GM19455 (cell line): Measurements from ENCODE around the gene TP53I11.

Experiments
- ATAC-seq: cut with Tn5 transposase; IDR thresholded peaks from one replicate; pipeline ENCODE4 v1.9.1; 2021; ENCODE audit not compliant: unreplicated experiment

The TP53I11 gene

DNA sequence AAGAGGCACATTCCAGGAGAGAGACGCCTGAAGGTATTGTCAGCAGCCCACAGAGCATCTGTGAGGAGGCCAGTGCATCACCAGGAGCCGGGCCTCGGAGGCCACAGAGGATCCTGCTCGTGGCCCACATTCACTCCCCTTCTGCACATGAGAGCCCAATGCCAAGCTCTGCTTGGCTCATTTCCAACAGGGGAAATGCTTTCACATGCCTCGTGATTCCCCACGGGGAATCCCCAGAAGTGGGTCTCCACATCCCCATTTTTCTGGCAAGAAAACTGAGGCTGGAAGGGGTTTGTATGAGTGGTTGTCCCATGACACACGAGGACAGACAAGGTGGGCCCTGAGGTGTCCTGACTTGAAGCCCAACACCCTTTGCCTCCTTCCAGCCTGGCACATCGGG, 34.4 kb downstream of the TP53I11 start:
- ATAC-seq, result no peak

DNA sequence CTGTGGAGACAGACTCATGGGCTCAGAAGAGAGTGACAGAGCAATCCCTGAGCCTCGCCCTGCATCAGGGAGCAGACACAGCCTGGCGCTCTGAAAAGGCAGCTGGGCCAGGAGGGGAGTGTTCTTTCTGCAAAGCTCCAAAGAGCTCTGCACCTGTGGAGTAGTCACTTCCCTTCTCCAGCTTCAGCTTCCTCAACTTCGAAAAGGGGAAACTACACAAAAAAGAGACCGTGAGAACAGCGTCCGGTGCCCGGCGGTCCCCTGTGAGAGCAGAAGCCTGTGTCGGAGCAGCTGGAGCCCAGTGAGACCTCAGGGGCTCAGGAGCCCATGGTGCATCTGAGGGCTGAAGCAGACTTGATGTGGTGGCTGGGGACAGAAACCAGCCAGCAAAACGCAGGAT, 35.1 kb downstream of the TP53I11 start:
- ATAC-seq, result no peak

DNA sequence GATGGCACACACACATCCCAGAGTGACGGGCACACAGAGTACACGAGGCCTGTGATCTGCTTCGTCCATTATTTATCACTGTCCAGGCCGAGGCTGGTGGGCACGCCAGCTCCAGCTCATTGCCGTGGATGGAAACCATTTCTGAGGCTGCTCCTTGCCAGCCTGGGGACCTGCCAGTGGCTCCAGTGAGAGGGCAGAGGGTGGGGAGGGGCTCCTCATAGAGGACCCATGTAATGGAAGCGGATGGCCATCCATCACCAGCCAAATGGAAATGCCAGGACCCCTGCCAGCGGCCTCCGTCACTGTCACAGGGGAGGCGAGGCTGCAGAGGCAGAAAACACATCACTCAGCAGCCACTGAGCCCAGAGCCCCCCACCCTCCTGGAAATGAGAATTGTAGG, 35.7 kb downstream of the TP53I11 start:
- no peak for ATAC-seq

DNA sequence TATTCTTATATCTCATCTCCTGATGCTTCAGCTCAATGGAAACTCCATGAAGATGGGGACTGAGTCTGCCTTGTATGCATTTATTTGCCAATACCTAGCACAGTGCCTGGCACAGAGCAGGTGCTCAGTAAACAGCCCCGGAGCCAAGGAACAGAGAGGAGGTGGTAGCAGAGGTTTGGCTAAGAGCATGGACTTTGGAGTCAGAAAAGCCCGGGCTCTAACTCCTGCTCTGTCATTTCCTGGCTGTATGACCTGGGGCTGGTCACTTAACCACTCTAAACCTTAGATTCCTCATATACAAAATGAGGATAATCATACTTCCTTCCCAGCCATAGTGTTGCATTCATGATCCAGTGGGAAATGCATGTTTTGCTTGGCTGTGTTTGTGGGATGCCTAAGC, 36.6 kb downstream of the TP53I11 start:
- ATAC-seq, result no peak

DNA sequence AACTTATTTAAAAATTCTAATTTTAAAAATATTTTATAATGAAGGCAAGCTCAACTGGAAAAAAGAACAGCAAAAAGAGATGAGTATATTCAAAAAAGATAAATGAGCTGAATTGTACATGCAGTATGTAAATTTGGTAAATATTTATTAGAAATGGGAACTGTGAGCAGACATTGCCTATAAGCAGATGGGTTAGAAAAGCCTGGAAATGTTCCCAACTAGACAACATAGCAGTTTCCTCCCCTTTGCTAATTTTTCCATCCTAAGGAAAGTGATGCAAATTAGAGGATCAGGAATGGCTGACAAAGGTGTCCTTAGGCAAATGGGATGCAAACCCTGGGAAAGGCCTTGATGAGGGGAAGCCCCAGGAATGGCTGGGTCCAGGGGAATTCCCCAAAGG, 37.2 kb downstream of the TP53I11 start:
- ATAC-seq, result no peak

DNA sequence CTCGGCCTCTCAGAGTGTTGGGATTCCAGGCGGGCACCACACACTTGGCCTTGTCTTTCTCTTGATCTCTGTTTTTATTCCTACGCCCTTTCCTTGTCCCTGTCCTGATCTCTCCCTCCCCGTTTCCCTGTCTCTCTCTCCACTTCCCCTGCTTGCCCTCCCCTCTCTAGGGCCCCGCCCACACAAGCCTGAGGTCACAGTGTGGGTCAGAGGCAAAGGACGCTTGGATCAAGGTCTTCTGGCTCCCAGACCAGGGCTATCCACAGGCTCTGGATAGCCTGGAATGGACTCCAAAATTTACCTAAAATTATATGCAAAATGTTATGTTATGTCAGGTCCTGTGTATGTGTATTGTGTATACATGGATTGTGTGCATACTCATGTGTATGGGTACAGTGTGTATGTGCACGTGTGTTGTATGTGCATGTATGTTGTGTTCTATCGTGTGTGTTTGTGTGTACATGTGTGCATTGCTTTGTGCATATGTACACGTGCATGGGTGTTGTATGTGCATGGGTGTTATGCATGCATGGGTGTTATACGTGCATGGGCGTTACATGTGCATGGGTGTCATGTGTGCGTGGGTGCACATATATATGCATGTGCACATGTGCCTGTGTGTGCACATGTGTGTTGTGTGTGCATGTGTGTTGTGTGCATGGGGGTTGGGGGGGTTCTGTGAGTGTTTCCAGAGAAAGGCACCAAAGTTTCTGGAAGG, 38.3 kb downstream of the TP53I11 start:
- no peak for ATAC-seq

DNA sequence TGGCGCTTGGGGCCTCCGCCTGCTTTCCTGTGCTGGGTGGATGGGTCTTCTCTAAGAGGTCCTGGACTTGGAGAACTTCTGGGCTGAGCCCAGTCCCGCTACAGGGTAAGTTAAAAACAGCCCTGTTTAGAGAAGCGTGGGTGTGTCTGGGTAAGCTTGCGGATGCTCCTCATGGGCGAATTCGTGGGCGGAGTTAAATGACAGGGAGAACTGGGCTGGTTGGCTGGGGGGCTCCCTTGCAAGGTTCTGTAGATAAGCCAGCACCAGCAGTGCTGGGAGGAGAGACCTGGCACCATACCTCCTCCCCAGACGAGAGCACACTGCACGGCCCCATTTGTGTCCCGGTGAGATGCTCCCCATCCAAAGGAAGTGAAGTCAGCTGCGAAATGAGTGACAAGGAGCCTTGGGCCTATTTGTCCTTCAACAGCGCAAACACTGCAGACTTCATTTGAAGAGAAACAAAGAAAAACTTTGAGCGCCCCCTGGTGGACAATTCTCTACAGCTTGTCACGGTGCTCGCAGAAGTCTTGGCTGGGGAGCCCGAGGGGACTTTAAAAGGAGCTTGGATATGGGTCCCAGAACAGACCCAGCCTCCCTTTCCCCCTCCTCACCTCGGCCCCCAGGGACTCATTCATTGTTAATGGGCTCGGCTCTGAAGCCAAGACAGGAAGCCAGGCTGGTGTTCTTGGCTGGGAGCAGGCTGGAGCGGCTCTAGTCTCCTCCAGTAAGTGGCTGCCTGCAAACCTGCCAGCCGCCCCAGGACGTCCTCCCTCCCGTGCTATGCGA, 39.5 kb downstream of the TP53I11 start:
- no peak for ATAC-seq

DNA sequence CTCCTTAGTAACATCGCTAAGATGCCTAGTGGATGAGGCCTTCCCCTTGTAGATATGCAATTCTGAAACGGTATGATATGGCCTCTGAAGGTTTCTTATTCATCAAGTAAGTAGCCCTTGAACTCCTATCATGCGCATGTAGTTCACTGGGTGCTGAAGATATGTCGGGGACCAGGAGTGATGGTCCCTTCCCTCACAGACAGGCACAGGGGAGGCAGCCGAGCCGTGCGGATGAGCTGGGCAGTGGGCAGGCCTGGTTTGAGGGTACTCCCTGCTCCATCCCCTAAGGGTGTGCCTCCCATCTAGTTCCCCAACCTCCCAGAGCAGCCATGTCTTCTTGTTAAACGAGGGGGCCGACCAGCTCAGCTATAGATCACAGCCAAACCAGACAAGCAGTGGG, 40.1 kb downstream of the TP53I11 start:
- no peak for ATAC-seq

DNA sequence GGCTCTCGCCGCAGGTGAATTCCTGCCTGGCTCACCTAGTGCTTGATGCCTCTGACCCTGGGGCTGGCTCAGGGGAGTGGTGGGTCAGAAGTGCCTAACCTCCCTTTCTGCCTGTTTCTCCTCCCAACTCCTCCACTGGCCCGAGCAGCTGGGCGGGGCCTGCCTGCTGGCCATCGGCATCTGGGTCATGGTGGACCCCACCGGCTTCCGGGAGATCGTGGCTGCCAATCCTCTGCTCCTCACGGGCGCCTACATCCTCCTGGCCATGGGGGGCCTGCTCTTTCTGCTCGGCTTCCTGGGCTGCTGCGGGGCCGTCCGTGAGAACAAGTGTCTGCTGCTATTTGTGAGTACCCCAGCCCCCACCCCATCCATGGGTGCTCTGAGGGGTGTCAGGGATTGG, 41.1 kb downstream of the TP53I11 start:
- no peak for ATAC-seq

DNA sequence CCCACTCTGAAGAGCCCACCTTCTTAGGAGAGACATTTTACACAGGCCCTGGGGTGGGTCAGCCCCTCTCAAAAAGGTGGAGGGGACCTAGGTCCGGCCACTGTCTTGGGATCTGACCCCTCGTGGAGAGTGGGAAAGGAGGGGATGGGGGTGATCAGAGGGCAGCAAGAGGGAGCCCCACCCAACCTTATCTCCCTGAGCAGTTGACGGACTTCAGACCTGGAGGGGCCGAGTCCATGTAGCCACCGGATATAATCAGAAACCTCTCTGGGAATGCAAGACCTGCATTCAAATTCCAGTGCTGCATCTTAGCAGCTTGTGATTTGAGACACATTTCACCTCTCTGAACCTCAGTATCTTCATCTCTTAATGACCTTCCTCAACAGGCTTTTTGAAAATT, 44.0 kb downstream of the TP53I11 start:
- no peak for ATAC-seq

DNA sequence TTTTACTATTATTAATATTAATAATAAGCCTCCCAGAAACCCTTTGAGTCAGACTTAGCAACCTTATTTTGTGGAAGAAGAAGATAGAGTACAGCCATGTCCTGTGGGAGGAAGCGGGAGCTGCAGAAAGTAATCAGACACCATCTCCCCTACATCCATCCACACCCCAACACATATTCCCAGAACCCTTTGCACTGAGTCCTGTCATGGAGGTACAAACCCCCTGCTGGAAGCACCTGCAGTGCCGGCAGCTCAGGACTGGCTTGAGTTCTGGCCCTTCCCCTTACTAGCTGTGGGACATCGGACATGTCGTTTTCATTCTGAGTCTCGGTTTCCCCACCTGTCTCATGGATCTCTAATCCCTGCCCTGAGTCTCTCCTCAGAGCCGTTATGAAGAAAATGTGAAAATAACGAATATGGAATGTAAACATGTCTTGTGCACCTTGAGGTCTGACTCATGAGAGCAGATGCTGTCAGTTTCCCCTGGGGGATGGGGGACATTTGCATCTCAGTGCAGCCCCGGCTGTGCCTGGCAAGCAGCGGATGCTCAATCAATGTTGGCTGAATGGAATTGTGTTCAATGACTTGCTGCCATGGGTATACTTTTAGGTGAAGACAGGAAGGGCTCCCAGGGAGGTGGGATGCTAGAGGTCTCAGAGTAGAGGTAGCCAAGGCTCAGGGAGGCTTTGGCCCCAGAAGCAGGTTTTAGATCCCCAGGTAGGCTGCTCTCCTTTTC, 45.4 kb downstream of the TP53I11 start:
- ATAC-seq, result no peak

DNA sequence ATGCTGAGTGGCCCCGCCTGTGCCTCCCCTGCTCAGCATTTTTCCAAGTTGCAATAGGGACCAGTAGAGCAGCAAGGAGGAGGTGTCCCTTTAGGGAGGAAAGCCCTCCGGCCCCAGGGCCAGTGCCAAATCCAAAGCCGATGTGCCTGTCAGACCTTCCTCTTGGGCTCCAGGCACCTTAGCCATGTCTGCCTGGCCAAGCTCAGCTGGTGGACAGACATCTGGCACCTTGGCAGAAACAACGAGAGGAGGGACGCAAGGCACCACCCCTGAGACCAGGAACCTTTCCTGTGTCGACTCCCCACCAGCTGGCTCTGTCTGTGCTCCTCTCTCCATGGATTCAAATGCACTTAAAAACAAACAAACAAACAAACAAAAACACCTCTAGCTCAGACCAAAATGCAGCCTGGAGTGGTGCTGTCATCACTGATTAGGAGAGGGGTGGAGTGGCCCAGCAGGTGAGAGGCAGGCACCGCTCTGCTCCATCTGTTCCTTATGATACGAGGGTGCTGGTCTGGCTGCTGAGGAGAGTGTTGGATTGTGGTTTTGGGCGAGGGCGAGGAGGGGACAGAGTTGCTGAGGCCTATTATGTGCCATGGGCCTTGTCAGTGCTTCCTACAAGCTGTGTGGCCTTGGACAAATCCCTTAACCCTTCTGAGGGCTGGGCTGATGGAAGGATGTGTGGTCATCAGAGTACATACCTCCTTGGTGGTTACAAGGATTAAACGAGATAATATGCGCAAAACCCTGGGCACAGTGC, 46.2 kb downstream of the TP53I11 start:
- no peak for ATAC-seq

DNA sequence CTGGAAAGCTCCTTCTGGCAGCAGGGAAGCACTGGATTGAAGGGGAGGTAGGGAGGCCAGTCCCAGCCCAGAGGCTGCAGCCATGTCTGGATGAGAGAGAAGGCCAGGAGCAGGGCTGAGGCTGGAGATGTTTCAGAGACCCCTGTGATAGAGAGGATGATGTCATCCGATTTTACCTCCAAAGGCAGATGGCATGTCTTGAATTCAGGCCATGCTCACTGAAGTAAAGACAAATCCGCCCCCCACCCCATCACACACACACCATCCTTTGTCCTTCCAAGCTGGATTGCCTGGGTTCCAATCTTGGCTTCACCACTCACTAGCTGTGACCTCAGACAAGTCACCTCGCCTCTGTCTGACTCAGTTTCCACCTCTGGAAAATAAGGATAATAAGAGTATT, 47.2 kb downstream of the TP53I11 start:
- ATAC-seq, result no peak

DNA sequence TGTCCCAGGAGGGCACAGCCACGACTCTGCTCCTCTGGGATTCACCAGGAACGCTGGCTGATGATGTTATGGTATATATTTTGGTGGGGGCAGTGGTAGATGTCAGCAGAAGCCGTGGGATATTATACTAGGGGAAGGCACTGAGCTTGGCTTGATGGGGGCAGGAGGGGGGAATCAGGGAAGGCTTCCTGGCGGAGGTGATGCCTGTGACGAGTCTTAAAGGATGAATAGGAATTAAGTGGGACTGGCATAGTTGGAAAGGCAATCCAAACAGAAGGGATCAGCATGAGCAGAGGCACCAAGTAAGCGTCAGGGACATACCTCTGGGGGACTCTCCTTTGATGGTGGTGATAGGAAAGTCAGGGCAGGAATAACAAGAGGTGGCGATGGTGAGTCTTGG, 47.6 kb downstream of the TP53I11 start:
- no peak for ATAC-seq

DNA sequence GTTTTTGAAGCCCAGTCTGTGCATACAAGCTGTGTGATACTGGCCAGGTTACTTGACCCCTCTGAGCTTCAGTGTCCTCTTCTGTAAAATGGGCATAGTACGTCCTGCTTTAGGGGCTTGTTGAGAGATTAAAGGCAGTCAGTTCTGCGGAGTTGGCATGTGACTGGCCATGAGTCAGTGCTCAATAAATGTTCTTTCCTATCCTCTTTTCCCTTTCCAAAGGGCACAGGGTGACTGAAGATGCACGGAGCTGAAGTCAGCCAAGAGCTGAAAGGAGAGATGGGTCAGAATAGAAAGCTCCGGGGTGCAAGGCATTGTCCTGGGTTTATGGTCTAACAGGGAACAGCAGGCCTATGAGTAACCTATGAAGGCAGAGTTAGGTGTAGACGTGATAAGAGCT, 48.9 kb downstream of the TP53I11 start:
- ATAC-seq, result no peak

DNA sequence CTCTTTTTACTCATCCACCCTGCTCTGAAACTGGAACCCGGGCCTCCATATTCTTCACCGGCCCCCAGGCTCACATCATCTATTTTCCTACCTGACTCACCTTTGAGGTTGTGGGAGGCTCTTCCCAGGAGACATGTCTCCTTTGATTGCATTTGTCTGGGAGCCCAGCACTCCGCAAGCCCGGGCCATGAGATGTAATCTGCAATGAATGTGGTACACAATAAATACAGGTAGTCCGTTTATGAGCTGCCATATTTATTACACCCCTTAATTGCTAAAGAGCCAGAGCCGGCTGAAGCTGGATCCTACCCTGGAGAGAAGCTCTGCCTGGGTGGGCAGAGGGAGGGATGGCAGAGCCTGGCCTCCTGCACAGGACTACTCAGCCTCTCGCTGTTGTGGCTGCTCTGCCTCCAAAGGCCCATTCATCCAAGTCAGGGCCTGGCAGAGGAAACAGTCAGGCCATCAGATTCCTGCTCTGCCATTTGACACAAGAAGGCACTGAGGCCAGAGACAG, 49.5 kb downstream of the TP53I11 start:
- no peak for ATAC-seq

DNA sequence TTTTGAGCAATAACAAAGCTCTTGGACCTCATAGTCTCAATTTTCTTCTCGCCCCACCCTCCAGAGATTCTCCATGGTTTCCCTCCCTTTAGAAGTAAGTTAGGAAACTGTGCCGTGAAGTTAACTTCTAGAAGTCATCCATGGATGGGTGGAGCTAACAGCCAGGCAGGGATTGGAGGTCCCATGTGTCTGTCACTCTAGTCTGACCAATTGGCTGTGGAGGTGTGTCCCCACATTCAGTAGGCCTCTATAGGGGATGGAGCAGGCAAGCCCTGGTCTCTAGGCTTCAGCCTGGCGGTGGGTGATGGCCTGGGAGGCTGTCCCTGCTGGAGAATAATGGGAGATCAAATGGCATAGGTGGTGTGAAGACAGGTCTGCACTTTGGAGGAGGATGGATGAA, 50.7 kb downstream of the TP53I11 start:
- no peak for ATAC-seq

DNA sequence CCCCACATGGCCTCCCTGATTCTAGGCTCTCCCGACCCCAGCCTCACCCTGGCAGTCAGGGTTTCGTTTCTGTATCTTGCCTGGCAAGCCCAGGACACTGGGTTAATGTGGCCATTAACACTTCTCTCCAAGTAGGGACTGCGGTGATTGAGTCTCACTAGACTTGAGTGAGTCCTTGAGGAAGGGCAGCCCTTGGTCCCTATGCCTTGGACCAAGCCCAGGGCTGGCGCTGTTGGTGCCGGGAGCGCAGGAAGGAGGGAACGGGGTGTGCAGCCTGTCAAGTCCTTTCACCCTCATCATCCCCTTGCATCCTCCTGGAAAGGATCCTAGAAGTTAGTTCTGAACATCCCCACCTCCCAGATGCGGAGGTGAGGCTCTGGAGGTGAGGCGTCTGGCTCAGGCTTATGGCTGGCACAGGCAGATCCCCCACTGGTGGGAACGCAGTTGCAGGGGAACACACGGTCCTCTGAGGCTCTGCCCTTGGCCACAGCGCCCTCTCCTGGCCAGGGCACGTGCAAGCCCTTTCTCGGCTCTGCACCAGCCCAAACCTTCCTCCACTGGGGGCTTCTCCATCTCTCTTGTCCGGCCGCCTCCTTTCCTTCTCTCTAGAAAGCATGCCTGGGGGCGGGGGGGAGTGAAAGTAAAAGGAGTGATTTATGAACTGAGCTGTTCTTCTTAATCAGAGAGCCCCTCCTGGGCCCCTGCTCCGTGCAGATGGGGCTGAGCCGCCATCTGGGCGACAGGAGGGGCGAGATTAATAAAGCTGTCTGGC, 56.7 kb downstream of the TP53I11 start:
- ATAC-seq, result no peak

DNA sequence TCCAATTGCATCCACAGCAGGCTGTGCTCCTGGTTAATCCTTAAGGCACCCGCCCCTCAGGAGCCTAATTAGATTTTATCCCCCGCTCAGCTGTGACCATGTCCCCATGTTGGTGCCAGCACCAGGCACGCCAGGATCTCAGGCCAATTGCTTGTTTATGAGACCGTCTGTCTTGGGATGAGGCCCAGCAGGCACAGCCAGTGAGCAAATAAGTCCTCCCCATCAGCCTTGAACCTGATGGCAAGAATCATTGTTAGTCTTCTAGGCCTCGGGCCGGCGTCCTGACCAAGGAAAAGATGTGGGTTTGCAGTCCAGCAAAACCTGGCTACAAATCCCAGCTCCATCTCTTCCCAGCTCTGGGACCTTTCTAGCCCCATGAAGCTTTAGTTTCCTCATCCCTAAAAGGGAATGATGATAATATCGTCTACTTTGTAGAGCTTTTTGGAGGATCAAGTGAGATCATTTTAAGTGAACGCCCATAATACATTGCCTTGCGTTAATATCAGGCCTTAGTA, 57.3 kb downstream of the TP53I11 start:
- ATAC-seq, result no peak

DNA sequence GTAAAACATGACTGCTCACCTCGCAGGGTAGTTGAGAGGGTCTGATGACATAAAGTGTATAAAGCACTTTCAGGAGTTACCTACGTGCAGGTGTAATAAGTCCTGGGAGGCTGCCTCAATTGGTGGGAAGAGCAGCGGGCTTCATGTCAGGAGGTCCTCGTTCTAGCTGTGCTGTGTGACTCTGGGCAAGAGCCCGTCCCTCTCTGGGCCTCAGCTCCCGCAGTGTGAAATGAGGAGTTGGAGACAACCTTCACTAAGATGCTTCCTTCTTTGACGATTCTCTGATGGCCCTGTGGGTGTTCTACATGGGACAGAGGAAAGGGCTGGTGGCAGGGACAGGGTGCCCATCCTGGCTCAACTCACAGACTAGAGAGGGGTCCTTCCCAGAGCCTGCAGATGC, 57.8 kb downstream of the TP53I11 start:
- ATAC-seq, result no peak
